HepG2 (cell line): ENCODE results near the gene DNM3. TPM values are rescaled to one million over a fixed set of nuclear protein-coding genes. Genes with fewer than 3 reads are reported as not detected.

Experiments
- ATAC-seq: fragments of 200-7000 bp; cut with Tn5 transposase; 3 replicates; pipeline ENCODE4 v1.9.1; 2020; ENCODE audit warnings: mild to moderate bottlenecking, moderate library complexity
- BruUV-seq: library from RNA; stranded (reverse); fragments of 400-500 nt; replicated peaks from 2 replicates; lab custom pipeline; 2021; lab: Mats Ljungman, UMichigan
- CTCF ChIA-PET: fragments of 300-600 bp; formaldehyde crosslinking; extraction: SDS; loops from one replicate; lab custom pipeline; 2021; ENCODE audit warnings: low total read pairs, inconsistent platforms, low intra/inter-chr PET ratio; lab: Yijun Ruan, JAX
- POLR2A ChIA-PET: fragments of 350-600 bp; sonication (Branson Sonifier 250); formaldehyde crosslinking; loops from one replicate; lab custom pipeline; 2020; ENCODE audit warnings: antibody characterized with exemption, inconsistent platforms; lab: Yijun Ruan, JAX
- DNase-seq: peaks from one replicate; pipeline ENCODE4 v3.0.0-alpha.2; 2015; ENCODE audit warnings: low spot score
- FAIRE-seq: peaks from 3 replicates; lab custom pipeline; 2011; peaks lifted over from hg19 to GRCh38; lab: Jason Lieb, UNC
- H2AFZ ChIP-seq: one replicate; pipeline ENCODE4 v1.6.1; 2011; ENCODE audit warnings: low read length, inconsistent platforms
- H3K27ac ChIP-seq: fragments of 300-600 bp; 3 replicates; pipeline ENCODE4 v1.8.0; 2011; ENCODE audit warnings: mixed run types, mild to moderate bottlenecking, mixed read lengths, low read length, inconsistent platforms; ENCODE audit not compliant: insufficient read depth; ENCODE audit errors: extremely low read length
- H3K27me3 ChIP-seq, 2 experiments: fragments of 200-600 bp in 1 of 2; 2 replicates in 1 of 2; 3 replicates in 1 of 2; pipeline versions ENCODE4 v1.6.0 to v1.8.0; 2011; ENCODE audit warnings: low read length in 2 of 2, mild to moderate bottlenecking in 2 of 2, moderate library complexity in 2 of 2, inconsistent platforms in 1 of 2; ENCODE audit not compliant: insufficient read depth in 2 of 2, control insufficient read depth in 1 of 2
- H3K36me3 ChIP-seq, 2 experiments: fragments of 200-600 bp in 1 of 2; replicated peaks in 1 of 2; 2 replicates in 1 of 2; 3 replicates in 1 of 2; pipeline versions ENCODE4 v1.5.1 to v1.8.0; 2011; ENCODE audit warnings: low read length in 2 of 2, inconsistent platforms in 1 of 2; ENCODE audit not compliant: insufficient read depth in 2 of 2, control insufficient read depth in 1 of 2
- H3K4me1 ChIP-seq: 2 replicates; pipeline ENCODE4 v1.5.1; 2012; ENCODE audit warnings: low read length, inconsistent platforms; ENCODE audit not compliant: insufficient read depth
- H3K4me2 ChIP-seq: 2 replicates; pipeline ENCODE4 v1.6.0; 2011; ENCODE audit warnings: low read depth, low read length, inconsistent platforms
- H3K4me3 ChIP-seq, 3 experiments: fragments of 200-600 bp in 1 of 3; sonication (generic), shearing (Covaris generic) in 1 of 3; replicated peaks in 1 of 3; 2 replicates each; pipeline ENCODE4 v1.5.1; 2011 to 2016; ENCODE audit warnings: low read length in 3 of 3, inconsistent platforms in 2 of 3, low read depth in 2 of 3, mild to moderate bottlenecking in 2 of 3, control low read depth in 1 of 3, mixed read lengths in 1 of 3; ENCODE audit not compliant: insufficient read depth in 1 of 3
- H3K79me2 ChIP-seq: one replicate; pipeline ENCODE4 v1.6.1; 2011; ENCODE audit warnings: low read length, inconsistent platforms; ENCODE audit not compliant: insufficient read depth
- H3K9ac ChIP-seq: 2 replicates; pipeline ENCODE4 v1.6.0; 2011; ENCODE audit warnings: mild to moderate bottlenecking, low read depth, low read length, inconsistent platforms; ENCODE audit not compliant: insufficient read depth
- H3K9me3 ChIP-seq: 2 replicates; pipeline ENCODE4 v1.5.1; 2012; ENCODE audit warnings: mild to moderate bottlenecking, low read length
- H4K20me1 ChIP-seq: 2 replicates; pipeline ENCODE4 v1.6.0; 2011; ENCODE audit warnings: inconsistent platforms, mild to moderate bottlenecking, low read length, moderate library complexity; ENCODE audit not compliant: insufficient read depth
- CREB1 ChIP-seq, 2 experiments: fragments of 450-650 bp in 1 of 2; IDR thresholded peaks; 2 replicates each; pipeline ENCODE4 v1.6.1; 2016 to 2017; ENCODE audit warnings: control low read depth in 1 of 2, mild to moderate bottlenecking in 1 of 2, missing compliant biosample characterization in 1 of 2, missing genetic modification characterization in 1 of 2
- EP300 ChIP-seq, 3 experiments: sonication (generic) in 1 of 3; formaldehyde crosslinking in 1 of 3; IDR thresholded peaks; 2 replicates each; pipeline versions ENCODE4 v1.5.1 to v1.6.1; 2011 to 2020; ENCODE audit warnings: low read depth in 2 of 3, low read length in 2 of 3, borderline replicate concordance in 1 of 3, improper control_type of control experiment in 1 of 3, mild to moderate bottlenecking in 1 of 3, missing genetic modification reagents in 1 of 3, moderate library complexity in 1 of 3
- IKZF1 ChIP-seq: fragments of 450-650 bp; IDR thresholded peaks from 2 replicates; pipeline ENCODE4 v1.7.1; 2016
- TBX2 ChIP-seq: sonication (generic); formaldehyde crosslinking; IDR thresholded peaks from 2 replicates; pipeline ENCODE4 v1.5.0; 2020; ENCODE audit warnings: missing genetic modification reagents, mild to moderate bottlenecking, borderline replicate concordance
- ZNF550 ChIP-seq: sonication (generic); formaldehyde crosslinking; IDR thresholded peaks from 2 replicates; pipeline ENCODE4 v1.4.0; 2020; ENCODE audit warnings: mild to moderate bottlenecking, missing genetic modification reagents, borderline replicate concordance
- ZZZ3 ChIP-seq: sonication (generic); formaldehyde crosslinking; IDR thresholded peaks from 2 replicates; pipeline ENCODE4 v1.4.0; 2020; ENCODE audit warnings: missing genetic modification reagents, mild to moderate bottlenecking, borderline replicate concordance
- WGBS: methylation state at CpG from one replicate; pipeline ENCODE4 v1.1.6; 2017; ENCODE audit warnings: low lambda C conversion rate; 5-methylcytosine and 5-hydroxymethylcytosine counted together
- in situ Hi-C: cut with HindIII; loops from 2 replicates; pipeline ENCODE4 v1.10.0; 2017; ENCODE audit warnings: low pct_unique_long_range_greater_than_20kb; ENCODE audit not compliant: extremely low pct_ligation_motif_present
- intact Hi-C: fragments of 100-400 bp; cut with micrococcal nuclease; formaldehyde crosslinking; loops from one replicate; pipeline ENCODE4 v1.10.0; 2022; ENCODE audit not compliant: unreplicated experiment
- polyA plus RNA-seq, 8 experiments: library from polyadenylated mRNA; depleted of rRNA in 3 of 8; stranded (reverse) in 7 of 8; unstranded in 1 of 8; fragments of >200 nt; fragmentation: Illumina TruSeq in 4 of 8; extraction: Trizol in 4 of 8; gene quantifications; 2 replicates each; pipeline versions ENCODE4 v1.2.1 to v1.2.3, GENCODE V29; 2011 to 2016; ENCODE audit warnings: low read depth in 4 of 8, missing spikeins in 1 of 8, mixed read lengths in 1 of 8; ENCODE audit not compliant: insufficient read depth in 1 of 8
- total RNA-seq, 5 experiments: library from RNA; depleted of rRNA; stranded (reverse); fragments of >200 nt; fragmentation: Illumina TruSeq; extraction: Trizol; gene quantifications; 2 replicates each; pipeline ENCODE4 v1.2.3, GENCODE V29; 2016; ENCODE audit warnings: low read depth in 1 of 5
- TF ChIP-seq, protein P1 (sequence below): sonication (generic); formaldehyde crosslinking; conservative IDR thresholded peaks from 2 replicates; pipeline ENCODE4 v1.4.0; 2020; ENCODE audit warnings: missing genetic modification reagents

DNM3 gene
- total and polyA plus RNA-seq, 2 of the 13 experiments (the other 11 are each of a cell fraction or from before 2014, with no cell fraction given): 0.05 TPM; not detected in 1

DNA sequence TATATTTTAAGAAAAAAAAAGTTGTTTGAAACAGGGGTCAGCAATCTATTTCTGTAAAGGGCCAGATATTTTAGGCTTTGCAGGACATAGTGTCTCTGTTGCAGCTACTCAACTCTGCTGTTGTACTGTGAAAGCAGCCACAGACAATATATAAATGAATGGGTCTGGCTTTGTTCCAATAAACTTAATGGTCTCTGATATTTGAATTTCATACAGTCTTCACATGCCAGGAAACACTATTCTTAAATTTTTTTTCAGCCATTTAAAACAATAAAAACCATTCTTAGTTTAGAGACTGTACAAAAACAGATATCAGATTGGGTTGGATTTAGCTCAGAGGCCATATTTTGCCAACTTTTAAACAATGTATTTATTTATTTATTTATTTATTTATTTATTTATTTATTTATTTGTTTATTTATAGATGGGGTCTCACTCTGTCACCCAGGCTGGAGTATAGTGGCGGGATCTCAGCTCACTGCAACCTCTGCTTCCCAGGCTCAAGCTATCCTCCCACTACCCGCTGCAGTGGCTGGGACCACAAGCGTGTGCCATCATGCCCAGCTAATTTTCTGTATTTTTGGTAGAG lies 102.8 kb downstream of the DNM3 start (continued):
- TF ChIP-seq, protein P1, sequence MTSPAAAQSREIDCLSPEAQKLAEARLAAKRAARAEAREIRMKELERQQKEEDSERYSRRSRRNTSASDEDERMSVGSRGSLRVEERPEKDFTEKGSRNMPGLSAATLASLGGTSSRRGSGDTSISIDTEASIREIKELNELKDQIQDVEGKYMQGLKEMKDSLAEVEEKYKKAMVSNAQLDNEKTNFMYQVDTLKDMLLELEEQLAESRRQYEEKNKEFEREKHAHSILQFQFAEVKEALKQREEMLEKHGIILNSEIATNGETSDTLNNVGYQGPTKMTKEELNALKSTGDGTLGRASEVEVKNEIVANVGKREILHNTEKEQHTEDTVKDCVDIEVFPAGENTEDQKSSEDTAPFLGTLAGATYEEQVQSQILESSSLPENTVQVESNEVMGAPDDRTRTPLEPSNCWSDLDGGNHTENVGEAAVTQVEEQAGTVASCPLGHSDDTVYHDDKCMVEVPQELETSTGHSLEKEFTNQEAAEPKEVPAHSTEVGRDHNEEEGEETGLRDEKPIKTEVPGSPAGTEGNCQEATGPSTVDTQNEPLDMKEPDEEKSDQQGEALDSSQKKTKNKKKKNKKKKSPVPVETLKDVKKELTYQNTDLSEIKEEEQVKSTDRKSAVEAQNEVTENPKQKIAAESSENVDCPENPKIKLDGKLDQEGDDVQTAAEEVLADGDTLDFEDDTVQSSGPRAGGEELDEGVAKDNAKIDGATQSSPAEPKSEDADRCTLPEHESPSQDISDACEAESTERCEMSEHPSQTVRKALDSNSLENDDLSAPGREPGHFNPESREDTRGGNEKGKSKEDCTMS (CRISPR knock-in tag): no peak
- TF ChIP-seq, all 625 proteins: peak for 0

DNA sequence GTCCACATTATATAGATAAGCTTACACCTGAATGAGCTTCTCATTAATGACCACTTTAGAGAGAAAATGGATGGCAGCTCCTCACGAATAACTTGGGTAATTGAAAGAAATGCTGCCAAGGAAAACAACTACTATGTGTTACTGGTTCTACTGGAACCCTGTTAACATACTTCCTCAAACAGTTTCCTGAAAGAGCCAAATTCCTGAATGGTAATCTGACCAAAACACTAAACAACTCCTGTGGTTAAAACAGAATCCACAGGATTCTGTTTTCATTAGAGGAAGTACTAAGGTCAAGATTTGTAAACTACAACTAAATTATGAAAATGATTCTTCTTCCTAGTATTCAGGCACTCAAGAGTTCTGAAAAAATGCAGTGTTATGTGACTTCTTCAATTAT lies 107.2 kb downstream of the DNM3 start:
- no peaks in the 10 kb centered on the region for H3K9me3 ChIP-seq
- FAIRE-seq: no peak
- no peak overlapping the region for H2AFZ ChIP-seq
- no peaks in the 10 kb centered on the region for H3K79me2 ChIP-seq
- H4K20me1 ChIP-seq: no peaks in the 10 kb centered on the region
- H3K27me3 ChIP-seq: no peaks in the 10 kb centered on the region
- H3K27ac ChIP-seq: no peak overlapping the region
- intact Hi-C loops: no loop called here
- no peak for ATAC-seq
- ChIA-PET POLR2A (no interaction called here), CTCF (no interaction called here)
- no peak overlapping the region for H3K4me2 ChIP-seq
- TF ChIP-seq CREB1 (IDR thresholded peaks at IDR 0.05) (no peak), CREB1 (CRISPR knock-in tag; IDR thresholded peaks at IDR 0.05) (no peak), ZNF550 (CRISPR knock-in tag) (no peak), EP300 (IDR thresholded peaks at IDR 0.05; ENCODE audit: low read depth in 2 of 2, low read length in 2 of 2) (no peak), EP300 (CRISPR knock-in tag; IDR thresholded peaks at IDR 0.05; ENCODE audit: borderline replicate concordance) (no peak), IKZF1 (no peak), ZZZ3 (CRISPR knock-in tag) (no peak), TBX2 (CRISPR knock-in tag) (no peak)
- DNase-seq: no peak
- in situ Hi-C loops: no loop called here
- no TSS peak for BruUV-seq
- no peaks in the 10 kb centered on the region for H3K36me3 ChIP-seq
- no peaks in the 10 kb centered on the region for H3K4me1 ChIP-seq
- WGBS: 0% methylated on average over 1 of the region's 1 CpG
- H3K4me3 ChIP-seq: no peak overlapping the region
- no peak overlapping the region for H3K9ac ChIP-seq
